Right ventricle myocardium superior (tissue), 1 donor: Measurements from ENCODE around the gene GALNT2. TPM values are rescaled to one million over a fixed set of nuclear protein-coding genes. Genes with fewer than 3 reads are reported as not detected.

Experiments
- ATAC-seq: fragments of 200-7000 bp; cut with Tn5 transposase; one replicate; pipeline ENCODE4 v1.9.1; 2020; ENCODE audit warnings: mild to moderate bottlenecking; ENCODE audit not compliant: poor library complexity
- DNase-seq: peaks from one replicate; pipeline ENCODE4 v3.0.0-alpha.2; 2020
- intact Hi-C: fragments of 100-400 bp; cut with DNase I; formaldehyde crosslinking; loops from one replicate; pipeline ENCODE4 v1.11.2; 2022
- total RNA-seq: library from RNA; stranded (reverse); fragmentation: NEBNext Ultra II Directional; extraction: Animal tissue kit (Norgen Biotek cat#: 25700); gene quantifications from one replicate; pipeline ENCODE4 v1.2.1, GENCODE V29; 2021
- donor health status: DM: no; HTN: yes; CAD: no; lungs with severe emphysema.

GALNT2 gene
- total RNA-seq, 1 donor from 2014 or later, result 21.2 TPM

- no peak for DNase-seq
- intact Hi-C loops, result no loop called here
- no peak for ATAC-seq
Observed at GRCh38 chr1:230206976-230207375, 139.9 kb downstream of the GALNT2 start.

GRCh38 chr1:230207598-230207997 lies 140.6 kb downstream of the GALNT2 start:
- intact Hi-C loops, result no loop called here
- DNase-seq (no peak), ATAC-seq (no peak)

- peak; percentile 65 for ATAC-seq
- intact Hi-C loops, result no loop called here
- no peak for DNase-seq
Observed at GRCh38 chr1:230208619-230209261, 141.7 kb downstream of the GALNT2 start.

GRCh38 chr1:230210326-230210980 lies 143.4 kb downstream of the GALNT2 start:
- no peak for DNase-seq
- no peak for ATAC-seq
- intact Hi-C loops, result no loop called here

GRCh38 chr1:230210981-230211336 lies 143.9 kb downstream of the GALNT2 start:
- peak; percentile 36 for ATAC-seq
- DNase-seq, result peak; percentile 55
- intact Hi-C loops, result no loop called here

GRCh38 chr1:230211436-230212145 lies 144.6 kb downstream of the GALNT2 start:
- ATAC-seq (no peak), DNase-seq (no peak)
- intact Hi-C loops, result no loop called here

- no peak for DNase-seq
- no peak for ATAC-seq
- intact Hi-C loops, result no loop called here
Observed at GRCh38 chr1:230212405-230212936, 145.4 kb downstream of the GALNT2 start.

GRCh38 chr1:230215031-230215430 lies 148.0 kb downstream of the GALNT2 start:
- DNase-seq, result peak; percentile 70
- intact Hi-C loops, result no loop called here
- ATAC-seq, result peak; percentile 86

- intact Hi-C loops, result no loop called here
- ATAC-seq (no peak), DNase-seq (no peak)
Observed at GRCh38 chr1:230215529-230215928, 148.5 kb downstream of the GALNT2 start.

GRCh38 chr1:230216896-230217295 lies 149.9 kb downstream of the GALNT2 start:
- no peak for ATAC-seq
- intact Hi-C loops, result no loop called here

GRCh38 chr1:230218667-230219066 lies 151.6 kb downstream of the GALNT2 start:
- intact Hi-C loops, result no loop called here
- DNase-seq (no peak), ATAC-seq (no peak)

More at GRCh38 chr1:230216896-230217295, 149.9 kb downstream of the GALNT2 start:
- no peak for DNase-seq

GRCh38 chr1:230219174-230220067 lies 152.4 kb downstream of the GALNT2 start:
- intact Hi-C loops, result no loop called here
- ATAC-seq, result no peak

GRCh38 chr1:230220478-230220877 lies 153.4 kb downstream of the GALNT2 start:
- no peak for ATAC-seq
- no peak for DNase-seq
- intact Hi-C loops, result no loop called here

More at GRCh38 chr1:230219174-230220067, 152.4 kb downstream of the GALNT2 start:
- no peak for DNase-seq

- intact Hi-C loops, result no loop called here
- DNase-seq (no peak), ATAC-seq (no peak)
Observed at GRCh38 chr1:230220907-230221306, 153.9 kb downstream of the GALNT2 start.

GRCh38 chr1:230222678-230223077 lies 155.6 kb downstream of the GALNT2 start:
- intact Hi-C loops, result no loop called here
- no peak for ATAC-seq
- DNase-seq, result no peak

GRCh38 chr1:230224101-230224960 lies 157.3 kb downstream of the GALNT2 start:
- ATAC-seq (no peak), DNase-seq (no peak)
- intact Hi-C loops, result no loop called here

GRCh38 chr1:230226007-230226800 lies 159.2 kb downstream of the GALNT2 start:
- ATAC-seq, result no peak
- intact Hi-C loops, result no loop called here
- no peak for DNase-seq
